Cerebellar cortex (tissue), 1 donor: ENCODE measurements around the gene CA5A.
A peak's percentile ranks its signal among the peaks of the same experiment; 100 is the strongest.
"Not testable (repeated sequence)": the region's sequence is repeated elsewhere in the genome, so short reads cannot be mapped to it uniquely, and the experiment has no call there.

Experiments used
- DNase-seq: peaks from one replicate; pipeline ENCODE4 v3.0.0-alpha.2; 2015; ENCODE audit warnings: low spot score

The CA5A gene

GRCh38 chr16:87936375-87937230 is at the start of gene CA5A:
Gene CA5A (minus strand): TSS chr16:87936529. CDS start chr16:87936450, 79 bp downstream.
- DNase-seq = no peak

GRCh38 chr16:87985493-87985892 is 49.2 kb upstream of the CA5A start:
- DNase-seq = not testable (repeated sequence)

- no peak for DNase-seq
These were observed 48.4 kb upstream of the CA5A start for GRCh38 chr16:87984632-87985267.

GRCh38 chr16:87984180-87984579 is 47.9 kb upstream of the CA5A start:
- DNase-seq = not testable (repeated sequence)

- not testable (repeated sequence) for DNase-seq
These were observed 47.4 kb upstream of the CA5A start for GRCh38 chr16:87983737-87984097.

GRCh38 chr16:87983072-87983736 is 46.9 kb upstream of the CA5A start:
- DNase-seq = peak; percentile 24

- no peak for DNase-seq
These were observed 46.3 kb upstream of the CA5A start for GRCh38 chr16:87982581-87983041.

GRCh38 chr16:87981376-87981775 is 45.0 kb upstream of the CA5A start:
- not testable (repeated sequence) for DNase-seq

GRCh38 chr16:87979911-87980630 is 43.7 kb upstream of the CA5A start:
- DNase-seq = peak; percentile 78

GRCh38 chr16:87979352-87979751 is 43.0 kb upstream of the CA5A start:
- peak; percentile 83 for DNase-seq

- no peak for DNase-seq
These were observed 41.8 kb upstream of the CA5A start for GRCh38 chr16:87978127-87978526.

- no peak for DNase-seq
These were observed 40.3 kb upstream of the CA5A start for GRCh38 chr16:87976665-87977064.

GRCh38 chr16:87974178-87974577 is 37.8 kb upstream of the CA5A start:
- DNase-seq = no peak

- DNase-seq = no peak
These were observed 37.4 kb upstream of the CA5A start for GRCh38 chr16:87973717-87974116.

- no peak for DNase-seq
These were observed 35.6 kb upstream of the CA5A start for GRCh38 chr16:87971933-87972332.

- no peak for DNase-seq
These were observed 33.9 kb upstream of the CA5A start for GRCh38 chr16:87970186-87970585.

GRCh38 chr16:87968541-87968940 is 32.2 kb upstream of the CA5A start:
- no peak for DNase-seq

- no peak for DNase-seq
These were observed 30.4 kb upstream of the CA5A start for GRCh38 chr16:87966685-87967185.

- DNase-seq = no peak
These were observed 29.8 kb upstream of the CA5A start for GRCh38 chr16:87966064-87966645.

GRCh38 chr16:87965417-87965816 is 29.1 kb upstream of the CA5A start:
- no peak for DNase-seq

- DNase-seq = no peak
These were observed 27.8 kb upstream of the CA5A start for GRCh38 chr16:87964049-87964659.
